Measurements from ENCODE around the gene SLC30A1. TPM values are rescaled to one million over a fixed set of nuclear protein-coding genes. Genes with fewer than 3 reads are reported as not detected.

Gene SLC30A1
- total and polyA plus RNA-seq, 2 of the 13 experiments (the other 11 are each of a cell fraction or from before 2014, with no cell fraction given) = 5.9 to 24.4 TPM

GRCh38 chr1:211625040-211625439 is 46.1 kb upstream of the SLC30A1 start (continued):
- TF ChIP-seq ZNF281 (CRISPR knock-in tag; IDR thresholded peaks at IDR 0.05; ENCODE audit: borderline replicate concordance) (no peak), GLI4 (CRISPR knock-in tag; IDR thresholded peaks at IDR 0.05; ENCODE audit: borderline replicate concordance) (no peak), TARDBP (CRISPR knock-in tag; IDR thresholded peaks at IDR 0.05) (no peak), ZNF282 (IDR thresholded peaks at IDR 0.05; ENCODE audit: partially characterized antibody) (no peak), GABPB1 (CRISPR knock-in tag; IDR thresholded peaks at IDR 0.05) (no peak), PHB2 (IDR thresholded peaks at IDR 0.05; ENCODE audit: partially characterized antibody) (no peak), ZNF414 (CRISPR knock-in tag; IDR thresholded peaks at IDR 0.05) (no peak), THAP11 (CRISPR knock-in tag; IDR thresholded peaks at IDR 0.05) (0 out of 2 replicates have a peak, but pooled peaks have one; percentile 17), ATRX (CRISPR knock-in tag; IDR thresholded peaks at IDR 0.05; ENCODE audit: borderline replicate concordance) (no peak), SALL1 (CRISPR knock-in tag; IDR thresholded peaks at IDR 0.05) (peak; percentile 44)

- no peaks in the 10 kb centered on the region for H3K9me3 ChIP-seq (ENCODE audit: low read length)
- no peak overlapping the region for H3K27ac ChIP-seq (ENCODE audit: extremely low read length, insufficient read depth, low read length)
- H2AFZ ChIP-seq (ENCODE audit: low read length) = no peak overlapping the region
- 62% methylated on average over 3 of the region's 3 CpGs for WGBS (ENCODE audit: low lambda C conversion rate)
- no peaks in the 10 kb centered on the region for H3K79me2 ChIP-seq (ENCODE audit: insufficient read depth, low read length)
- no peak for DNase-seq (ENCODE audit: low spot score)
- in situ Hi-C loops (cut with HindIII; ENCODE audit: extremely low pct_ligation_motif_present, low pct_unique_long_range_greater_than_20kb) (loop anchor here (5.0 kb wide), 1 partner anchor 46 kb away; the partner anchor contains the start of gene SLC30A1), intact Hi-C loops (cut with micrococcal nuclease; ENCODE audit: unreplicated experiment) (no loop called here)
- no peak for ATAC-seq
- peaks cover 53% of the 10 kb centered on the region for H3K4me1 ChIP-seq (ENCODE audit: insufficient read depth, low read length)
- ChIA-PET CTCF (ENCODE audit: low intra/inter-chr PET ratio, low total read pairs) (no interaction called here), POLR2A (interaction anchor here (0.8 to 1.4 kb wide), 2 partner anchors 20 to 25 kb away, joined by 3 to 4 read pairs; no protein-coding TSS in a partner anchor)
- H4K20me1 ChIP-seq (ENCODE audit: insufficient read depth, low read length) = no peaks in the 10 kb centered on the region
- peaks cover 0 to 2% of the 10 kb centered on the region in 2 experiments; a peak in 1 of 5 replicates for H3K27me3 ChIP-seq (ENCODE audit: control insufficient read depth in 1 of 2, insufficient read depth in 2 of 2, low read length in 2 of 2)
- BruUV-seq (replicated peaks) = no TSS peak
- no peak overlapping the region for H3K4me2 ChIP-seq (ENCODE audit: low read depth, low read length)
- no peak for FAIRE-seq
- TF ChIP-seq PPARG (CRISPR knock-in tag; conservative IDR thresholded peaks at IDR 0.05) (no peak), ZNF883 (CRISPR knock-in tag; IDR thresholded peaks at IDR 0.05; ENCODE audit: not compliant biosample characterization) (no peak), ZNF292 (CRISPR knock-in tag; IDR thresholded peaks at IDR 0.05; ENCODE audit: borderline replicate concordance, low read depth) (no peak), ZNF496 (CRISPR knock-in tag; IDR thresholded peaks at IDR 0.05; ENCODE audit: insufficient replicate concordance) (no peak), AKAP8 (CRISPR knock-in tag; IDR thresholded peaks at IDR 0.05) (no peak)
- H3K9ac ChIP-seq (ENCODE audit: insufficient read depth, low read depth, low read length) = no peak overlapping the region
- no peaks in the 10 kb centered on the region for H3K36me3 ChIP-seq (replicated peaks in 1 of 2; ENCODE audit: control insufficient read depth in 1 of 2, insufficient read depth in 2 of 2, low read length in 2 of 2)
- H3K4me3 ChIP-seq (replicated peaks in 1 of 3; ENCODE audit: insufficient read depth in 1 of 3, low read depth in 2 of 3, low read length in 3 of 3) = no peak overlapping the region
Observed at GRCh38 chr1:211623515-211623914, 44.6 kb upstream of the SLC30A1 start.

All from HepG2 (cell line).